Stimulated activated CD4-positive, alpha-beta T cell treated with anti-CD3 and anti-CD28 coated beads, Interleukin-4, amount 100 ng/mL, for 48 hours (primary cell): ENCODE results near the gene CUL1.

Experiments
- DNase-seq, 2 donors: peaks; one replicate each; pipeline ENCODE4 v3.0.0-alpha.2; 2020; ENCODE audit warnings: low read depth in 2 of 2

The CUL1 gene

GRCh38 chr7:148850564-148850963, 151.9 kb downstream of the CUL1 start:
- no peak for DNase-seq
